ENCODE measurements around the gene CATSPERZ.
"Not testable (repeated sequence)": the region's sequence is repeated elsewhere in the genome, so short reads cannot be mapped to it uniquely, and the experiment has no call there.

Gene CATSPERZ

GRCh38 chr11:64321533-64321932, 21.4 kb downstream of the CATSPERZ start:
- TF ChIP-seq, protein P1, sequence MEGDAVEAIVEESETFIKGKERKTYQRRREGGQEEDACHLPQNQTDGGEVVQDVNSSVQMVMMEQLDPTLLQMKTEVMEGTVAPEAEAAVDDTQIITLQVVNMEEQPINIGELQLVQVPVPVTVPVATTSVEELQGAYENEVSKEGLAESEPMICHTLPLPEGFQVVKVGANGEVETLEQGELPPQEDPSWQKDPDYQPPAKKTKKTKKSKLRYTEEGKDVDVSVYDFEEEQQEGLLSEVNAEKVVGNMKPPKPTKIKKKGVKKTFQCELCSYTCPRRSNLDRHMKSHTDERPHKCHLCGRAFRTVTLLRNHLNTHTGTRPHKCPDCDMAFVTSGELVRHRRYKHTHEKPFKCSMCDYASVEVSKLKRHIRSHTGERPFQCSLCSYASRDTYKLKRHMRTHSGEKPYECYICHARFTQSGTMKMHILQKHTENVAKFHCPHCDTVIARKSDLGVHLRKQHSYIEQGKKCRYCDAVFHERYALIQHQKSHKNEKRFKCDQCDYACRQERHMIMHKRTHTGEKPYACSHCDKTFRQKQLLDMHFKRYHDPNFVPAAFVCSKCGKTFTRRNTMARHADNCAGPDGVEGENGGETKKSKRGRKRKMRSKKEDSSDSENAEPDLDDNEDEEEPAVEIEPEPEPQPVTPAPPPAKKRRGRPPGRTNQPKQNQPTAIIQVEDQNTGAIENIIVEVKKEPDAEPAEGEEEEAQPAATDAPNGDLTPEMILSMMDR (IDR thresholded peaks at IDR 0.05; ENCODE audit: insufficient read depth, missing control alignments) = no peak
- FAIRE-seq (no peak), DNase-seq (ENCODE audit: insufficient read length, low spot score) (no peak)

- DNase-seq (ENCODE audit: insufficient read length, low spot score) (no peak), FAIRE-seq (no peak)
- TF ChIP-seq, protein P1 (IDR thresholded peaks at IDR 0.05; ENCODE audit: insufficient read depth, missing control alignments) = no peak
Measured at GRCh38 chr11:64322925-64323260, 22.7 kb downstream of the CATSPERZ start.

- no peak for FAIRE-seq
- DNase-seq (ENCODE audit: insufficient read length, low spot score) = no peak
- TF ChIP-seq, protein P1 (IDR thresholded peaks at IDR 0.05; ENCODE audit: insufficient read depth, missing control alignments) = no peak
Measured at GRCh38 chr11:64323373-64323772, 23.2 kb downstream of the CATSPERZ start.

DNA sequence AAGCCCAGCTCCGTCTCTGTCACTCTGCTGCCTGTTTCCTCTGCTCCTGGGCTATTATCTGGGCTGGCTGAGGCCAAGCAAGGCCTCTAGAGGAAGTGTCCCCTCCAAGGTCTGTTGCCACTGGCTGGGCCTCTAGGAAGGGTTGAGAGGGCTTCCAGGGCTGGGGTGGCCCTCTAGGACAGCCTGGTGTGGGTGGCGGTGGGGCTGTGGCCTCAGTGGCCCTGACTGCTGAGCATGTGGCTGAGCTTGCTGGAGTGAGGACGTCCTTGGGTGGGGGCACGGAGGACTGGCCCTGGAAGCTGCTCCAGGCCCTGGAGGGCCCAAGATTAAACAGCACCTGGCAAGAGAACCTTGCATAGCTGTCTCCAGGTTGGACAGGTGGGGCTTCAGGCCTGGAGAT, 23.8 kb downstream of the CATSPERZ start:
- FAIRE-seq; DNase-seq (ENCODE audit: insufficient read length, low spot score): not testable (repeated sequence)

GRCh38 chr11:64324692-64325469, 24.7 kb downstream of the CATSPERZ start:
- DNase-seq (ENCODE audit: insufficient read length, low spot score) (no peak), FAIRE-seq (no peak)
- TF ChIP-seq, protein P1 (IDR thresholded peaks at IDR 0.05; ENCODE audit: insufficient read depth, missing control alignments) = no peak

DNA sequence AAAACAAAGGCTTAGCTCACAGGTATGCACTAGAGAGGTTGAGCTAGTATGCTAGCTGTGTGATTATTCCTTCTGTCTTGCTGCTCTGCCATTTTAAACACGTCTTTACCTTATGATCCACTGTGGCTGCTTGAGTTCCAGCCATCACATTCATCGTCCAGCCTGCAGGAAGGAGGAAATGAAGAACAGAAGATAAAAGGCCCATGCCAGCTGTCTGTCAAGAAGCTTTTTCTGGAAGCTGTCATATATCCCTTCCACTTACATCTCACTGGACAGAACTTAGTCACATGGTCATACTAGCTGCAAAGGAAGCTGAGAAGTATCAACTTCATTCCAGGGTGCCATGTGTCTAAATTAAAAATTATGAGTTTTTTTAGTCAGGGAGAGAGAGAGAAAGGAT, 27.2 kb downstream of the CATSPERZ start:
- DNase-seq (ENCODE audit: insufficient read length, low spot score) = no peak
- TF ChIP-seq, protein P1 (IDR thresholded peaks at IDR 0.05; ENCODE audit: insufficient read depth, missing control alignments) = no peak
- no peak for FAIRE-seq

DNA sequence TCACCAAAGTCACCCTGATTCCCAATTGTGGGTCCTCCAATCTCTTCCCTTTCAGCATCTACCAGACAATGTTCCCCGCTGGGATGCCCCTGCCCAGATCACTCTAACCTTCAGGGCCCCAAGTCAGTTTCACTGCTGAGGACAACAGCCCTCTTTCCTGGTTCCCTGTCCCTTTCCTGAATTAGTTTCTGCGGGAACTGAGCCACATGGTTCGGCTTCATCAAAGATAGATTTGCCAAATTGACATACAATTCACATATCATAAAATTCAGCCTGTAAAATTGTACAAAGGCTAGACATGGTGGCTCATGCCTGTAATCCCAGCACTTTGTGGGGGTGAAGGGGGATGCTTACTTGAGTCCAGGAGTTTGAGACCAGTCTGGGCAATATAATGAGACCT, 27.8 kb downstream of the CATSPERZ start:
- FAIRE-seq = no peak
- DNase-seq (ENCODE audit: insufficient read length, low spot score) = no peak

More for the DNA sequence above, 27.8 kb downstream of the CATSPERZ start:
- TF ChIP-seq, protein P1 (IDR thresholded peaks at IDR 0.05; ENCODE audit: insufficient read depth, missing control alignments) = no peak

All from D721Med (cell line).